Mucosa of stomach (tissue), 1 donor: ENCODE results near the gene TRIM39.
A peak's percentile ranks its signal among the peaks of the same experiment; 100 is the strongest.

ENCODE experiments used
- H3K27me3 ChIP-seq: one replicate; pipeline ENCODE4 v1.7.0; 2013; ENCODE audit warnings: mild to moderate bottlenecking, low read length; ENCODE audit not compliant: control insufficient read depth, insufficient read depth
- H3K36me3 ChIP-seq: one replicate; pipeline ENCODE4 v1.7.0; 2013; ENCODE audit warnings: low read length; ENCODE audit not compliant: control insufficient read depth, insufficient read depth
- H3K4me1 ChIP-seq: one replicate; pipeline ENCODE4 v1.7.0; 2013; ENCODE audit warnings: mild to moderate bottlenecking, low read length; ENCODE audit not compliant: control insufficient read depth, insufficient read depth
- H3K4me3 ChIP-seq: one replicate; pipeline ENCODE4 v1.7.0; 2013; ENCODE audit warnings: low read length
- H3K9ac ChIP-seq: one replicate; pipeline ENCODE4 v1.7.0; 2013; ENCODE audit warnings: mild to moderate bottlenecking, low read length, moderate library complexity
- H3K9me3 ChIP-seq: one replicate; pipeline ENCODE4 v1.7.0; 2013; ENCODE audit warnings: mild to moderate bottlenecking, low read length, moderate library complexity; ENCODE audit not compliant: control insufficient read depth
- donor health status: Pancreatic carcinoma.

Gene TRIM39

DNA sequence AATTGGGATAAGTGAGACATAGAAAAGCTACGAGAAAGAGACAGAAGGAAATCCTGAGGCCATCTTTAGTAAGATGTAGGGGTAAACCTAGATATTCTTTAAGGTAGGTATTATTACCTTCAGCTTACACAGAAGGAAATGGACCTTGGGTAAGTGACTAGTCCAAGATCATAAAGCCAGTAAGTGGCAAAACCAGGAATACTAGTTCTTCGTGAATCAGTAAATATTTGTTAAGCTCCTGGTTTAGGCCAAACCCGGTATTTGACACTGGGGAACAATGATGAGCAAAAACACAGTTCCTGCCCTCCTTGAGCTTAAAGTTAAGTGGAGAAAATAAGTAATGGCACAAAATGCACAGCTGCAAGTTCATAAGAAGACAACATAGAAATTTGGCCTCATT, 5.3 kb downstream of the TRIM39 start:
- Histone ChIP-seq H3K27me3 (no peaks in the 10 kb centered on the region), H3K9ac (no peak overlapping the region), H3K36me3 (no peaks in the 10 kb centered on the region), H3K4me3 (no peak overlapping the region), H3K4me1 (peaks cover 4% of the 10 kb centered on the region), H3K9me3 (no peaks in the 10 kb centered on the region)

DNA sequence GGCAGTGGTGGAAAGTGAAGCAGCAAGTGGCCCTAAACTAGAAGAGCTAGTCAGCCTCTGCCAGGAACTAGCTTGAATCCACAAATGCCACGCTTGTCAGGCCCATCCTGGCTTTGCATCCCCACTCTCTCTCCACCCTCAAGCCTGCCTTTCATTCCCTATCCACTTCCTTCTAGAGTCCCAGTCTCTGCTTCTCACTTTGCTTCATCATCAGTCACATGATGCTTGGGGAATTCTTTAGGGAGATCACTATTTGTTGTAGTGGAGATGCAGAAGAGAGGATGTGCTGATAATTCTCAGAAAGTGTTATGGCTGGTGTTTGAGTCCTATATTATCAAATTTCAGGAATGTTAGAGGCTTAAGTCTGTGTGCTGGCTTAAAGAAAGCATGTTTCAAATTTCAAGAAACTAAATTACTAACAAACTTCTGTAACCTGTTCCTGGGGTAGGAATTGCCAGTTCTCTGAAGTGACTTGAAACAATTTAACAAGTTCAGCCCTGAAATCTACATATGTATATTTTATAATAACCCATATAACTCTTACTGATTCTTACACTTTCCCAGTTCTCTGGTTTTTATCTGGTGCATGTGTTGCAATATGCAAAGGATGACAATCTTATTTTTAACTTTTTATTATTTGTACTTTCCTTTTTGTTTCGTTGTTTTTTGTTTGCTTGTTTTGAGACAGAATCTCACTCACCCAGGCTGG, 7.5 kb downstream of the TRIM39 start:
- no peak overlapping the region for H3K9ac ChIP-seq
- no peaks in the 10 kb centered on the region for H3K4me1 ChIP-seq
- no peak overlapping the region for H3K4me3 ChIP-seq
- no peaks in the 10 kb centered on the region for H3K9me3 ChIP-seq
- H3K27me3 ChIP-seq = no peaks in the 10 kb centered on the region
- H3K36me3 ChIP-seq = no peaks in the 10 kb centered on the region

- Histone ChIP-seq H3K9me3 (no peaks in the 10 kb centered on the region), H3K9ac (no peak overlapping the region), H3K36me3 (no peaks in the 10 kb centered on the region), H3K4me3 (no peak overlapping the region), H3K4me1 (peaks cover 4% of the 10 kb centered on the region), H3K27me3 (no peaks in the 10 kb centered on the region)
Observed at GRCh38 chr6:30340589-30341054, 13.9 kb downstream of the TRIM39 start.

- Histone ChIP-seq H3K9ac (no peak overlapping the region), H3K9me3 (no peaks in the 10 kb centered on the region), H3K4me1 (peaks cover 4% of the 10 kb centered on the region), H3K36me3 (no peaks in the 10 kb centered on the region), H3K4me3 (no peak overlapping the region), H3K27me3 (no peaks in the 10 kb centered on the region)
Observed at GRCh38 chr6:30341218-30341617, 14.5 kb downstream of the TRIM39 start.

- Histone ChIP-seq H3K27me3 (no peaks in the 10 kb centered on the region), H3K9ac (no peak overlapping the region), H3K4me1 (peaks cover 4% of the 10 kb centered on the region), H3K36me3 (no peaks in the 10 kb centered on the region), H3K4me3 (no peak overlapping the region), H3K9me3 (no peaks in the 10 kb centered on the region)
Observed at GRCh38 chr6:30341728-30342127, 15.0 kb downstream of the TRIM39 start.

DNA sequence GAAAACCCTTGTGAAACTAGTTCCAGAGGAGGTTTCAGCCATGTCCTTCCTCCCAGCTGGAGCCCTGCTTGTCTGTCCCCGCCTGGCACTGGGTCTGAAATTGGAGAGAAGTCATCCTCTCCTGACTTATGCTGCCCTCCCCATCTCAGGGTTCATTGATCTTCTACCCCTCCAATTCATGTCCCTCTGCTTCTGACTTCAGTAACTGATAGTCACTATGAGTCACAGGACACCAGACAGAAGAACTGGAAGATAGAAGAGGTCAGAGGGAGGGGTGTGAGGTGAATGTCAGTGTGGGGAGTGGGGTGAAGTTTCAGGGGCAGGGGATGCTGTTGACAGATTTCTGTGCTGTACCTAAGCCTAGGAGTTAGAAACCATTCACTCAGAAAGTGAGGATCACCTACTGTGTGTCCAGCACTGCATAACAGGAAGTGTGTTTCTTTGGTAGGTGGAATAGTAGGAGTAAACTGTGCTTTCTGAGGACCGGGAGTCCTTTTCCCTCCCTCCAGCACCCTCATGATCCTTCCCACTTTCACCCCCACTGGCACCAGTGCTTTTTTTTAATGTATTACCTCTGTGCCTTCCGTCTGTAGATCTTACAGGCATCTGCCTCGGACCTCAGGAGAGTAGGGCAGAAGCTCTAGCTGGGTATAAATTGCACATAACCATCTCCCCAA, 17.6 kb downstream of the TRIM39 start:
- peak overlapping the region; percentile 44 for H3K4me3 ChIP-seq
- H3K36me3 ChIP-seq = no peaks in the 10 kb centered on the region
- peaks cover 4% of the 10 kb centered on the region for H3K4me1 ChIP-seq
- H3K9me3 ChIP-seq = no peaks in the 10 kb centered on the region
- H3K9ac ChIP-seq = peak overlapping the region; percentile 76
- H3K27me3 ChIP-seq = no peaks in the 10 kb centered on the region

DNA sequence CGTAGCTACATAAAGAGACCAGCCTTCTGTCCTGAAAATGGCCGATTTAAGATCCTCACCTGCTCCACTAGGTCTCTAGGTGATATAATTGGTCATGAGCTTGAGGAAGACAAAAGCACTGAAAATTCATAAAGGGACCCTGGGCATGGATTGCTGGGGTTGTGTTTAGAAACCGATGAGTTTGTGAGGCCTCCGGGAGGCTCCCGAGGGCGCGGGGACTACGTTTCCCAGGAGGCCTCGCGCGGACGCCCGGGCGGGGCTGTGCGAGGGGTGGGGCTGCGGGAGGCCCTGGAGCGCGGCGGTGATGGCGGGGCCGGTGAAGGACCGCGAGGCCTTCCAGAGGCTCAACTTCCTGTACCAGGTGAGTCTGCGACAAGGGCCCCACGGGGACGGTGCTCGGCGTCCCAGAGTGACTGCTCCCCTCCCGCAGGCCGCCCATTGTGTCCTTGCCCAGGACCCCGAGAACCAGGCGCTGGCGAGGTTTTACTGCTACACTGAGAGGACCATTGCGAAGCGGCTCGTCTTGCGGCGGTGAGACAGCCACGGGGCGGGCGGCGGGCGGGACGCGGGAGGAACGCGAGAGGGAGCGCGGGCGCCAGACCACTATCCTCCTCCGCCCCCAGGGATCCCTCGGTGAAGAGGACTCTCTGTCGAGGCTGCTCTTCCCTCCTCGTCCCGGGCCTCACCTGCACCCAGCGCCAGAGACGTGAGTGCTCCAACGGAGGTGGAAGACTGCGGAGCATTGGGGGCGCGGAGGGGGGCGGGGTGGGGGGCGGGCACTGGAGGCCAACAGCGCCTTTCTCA, 18.3 kb downstream of the TRIM39 start, which contains the start of gene RPP21:
RPP21 (plus strand) TSS at position 289 of the 804 bp plus-strand sequence; CDS start at position 305, 16 bp downstream.
- Histone ChIP-seq H3K27me3 (no peaks in the 10 kb centered on the region), H3K4me3 (peak within 1 kb of the TSS; percentile 44), H3K4me1 (peaks cover 4% of the 10 kb centered on the region), H3K9ac (peak within 1 kb of the TSS; percentile 76), H3K9me3 (no peaks in the 10 kb centered on the region), H3K36me3 (no peaks in the 10 kb centered on the region)

DNA sequence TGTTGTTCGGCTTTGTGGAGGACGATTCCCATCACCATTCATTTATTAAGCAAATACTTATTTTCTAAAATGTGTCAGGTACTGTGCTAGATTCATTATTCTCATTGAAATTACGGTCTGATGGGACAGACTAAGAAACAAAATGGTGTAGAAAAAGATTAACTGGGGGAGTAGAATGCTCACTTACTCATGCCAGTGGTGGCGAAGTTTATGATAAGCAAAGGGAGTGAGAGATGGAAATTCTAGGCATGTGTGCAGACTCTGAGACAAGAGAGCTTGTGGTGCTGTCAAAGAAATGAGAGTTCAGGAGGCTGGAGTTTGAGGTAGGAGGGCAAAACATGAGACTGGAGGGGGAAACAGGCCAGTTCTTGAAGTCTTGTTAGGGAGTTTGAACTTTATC, 19.1 kb downstream of the TRIM39 start:
- peak overlapping the region; percentile 20 for H3K4me3 ChIP-seq
- peaks cover 4% of the 10 kb centered on the region for H3K4me1 ChIP-seq
- no peaks in the 10 kb centered on the region for H3K27me3 ChIP-seq
- no peaks in the 10 kb centered on the region for H3K9me3 ChIP-seq
- H3K9ac ChIP-seq = peak overlapping the region; percentile 76
- no peaks in the 10 kb centered on the region for H3K36me3 ChIP-seq

DNA sequence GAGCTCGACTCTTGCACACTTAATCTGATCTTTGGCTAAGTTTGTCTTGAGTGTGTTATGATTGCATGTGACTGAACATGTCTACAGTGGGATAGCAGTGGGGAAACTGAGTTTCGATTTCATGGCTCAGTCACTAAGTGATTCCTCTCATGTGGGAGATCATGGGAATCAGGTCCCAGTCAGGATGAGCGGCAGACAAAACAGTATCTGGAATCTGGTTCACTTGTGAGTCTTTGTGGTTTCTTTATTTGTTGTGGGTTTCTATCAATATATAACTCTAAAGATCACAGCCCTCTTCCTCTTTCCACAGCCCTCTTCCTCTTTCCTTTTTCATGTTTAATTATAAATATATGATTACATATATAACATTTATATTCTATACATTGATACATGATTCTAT, 22.2 kb downstream of the TRIM39 start:
- Histone ChIP-seq H3K4me3 (no peak overlapping the region), H3K9ac (no peak overlapping the region), H3K9me3 (no peaks in the 10 kb centered on the region), H3K36me3 (no peaks in the 10 kb centered on the region), H3K27me3 (no peaks in the 10 kb centered on the region), H3K4me1 (peaks cover 4% of the 10 kb centered on the region)

DNA sequence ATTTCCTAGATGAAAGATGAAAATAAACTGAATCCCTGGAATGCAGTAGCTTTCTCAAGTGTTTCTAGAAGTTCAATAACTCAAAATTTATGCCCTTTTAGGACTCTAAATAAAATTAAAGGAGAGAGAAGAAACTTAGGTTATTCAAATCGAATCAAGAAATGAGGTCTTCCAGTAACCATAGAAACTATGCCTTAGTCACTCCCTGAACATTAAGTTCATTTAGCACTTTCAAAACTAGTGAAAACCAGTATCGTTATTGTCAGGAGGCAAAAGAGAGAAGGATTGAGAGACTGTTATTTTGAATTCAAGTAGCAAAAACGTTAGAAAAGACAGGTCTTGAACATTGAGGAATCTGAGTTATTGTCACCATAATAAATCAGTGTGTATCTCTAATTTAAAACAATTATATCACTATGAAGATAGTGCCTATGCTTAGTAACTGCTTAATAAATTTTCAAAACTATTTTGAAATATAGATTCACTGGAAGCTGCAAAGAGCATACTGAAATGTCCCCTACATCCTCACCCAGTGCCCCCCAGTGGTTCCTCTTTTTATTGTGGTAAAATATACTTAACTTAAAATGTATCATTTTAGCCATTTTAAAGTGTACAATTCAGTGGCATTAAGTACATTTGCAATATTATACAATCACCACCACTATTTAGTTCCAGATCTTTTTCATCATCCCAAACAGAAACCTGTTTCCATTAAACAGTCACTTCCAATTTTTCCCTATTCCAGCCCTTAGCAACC, 22.9 kb downstream of the TRIM39 start:
- H3K4me3 ChIP-seq = no peak overlapping the region
- peaks cover 2% of the 10 kb centered on the region for H3K4me1 ChIP-seq
- H3K36me3 ChIP-seq = no peaks in the 10 kb centered on the region
- H3K27me3 ChIP-seq = no peaks in the 10 kb centered on the region
- no peaks in the 10 kb centered on the region for H3K9me3 ChIP-seq
- no peak overlapping the region for H3K9ac ChIP-seq

GRCh38 chr6:30350524-30350923, 23.8 kb downstream of the TRIM39 start:
- Histone ChIP-seq H3K36me3 (no peaks in the 10 kb centered on the region), H3K27me3 (no peaks in the 10 kb centered on the region), H3K4me3 (no peak overlapping the region), H3K4me1 (no peaks in the 10 kb centered on the region), H3K9me3 (no peaks in the 10 kb centered on the region), H3K9ac (no peak overlapping the region)
